ENCODE measurements around the gene EVL. TPM values are rescaled to one million over a fixed set of nuclear protein-coding genes. Genes with fewer than 3 reads are reported as not detected.

EVL gene
- polyA plus RNA-seq, 3 donors = 130 to 192 (median 156) TPM

DNA sequence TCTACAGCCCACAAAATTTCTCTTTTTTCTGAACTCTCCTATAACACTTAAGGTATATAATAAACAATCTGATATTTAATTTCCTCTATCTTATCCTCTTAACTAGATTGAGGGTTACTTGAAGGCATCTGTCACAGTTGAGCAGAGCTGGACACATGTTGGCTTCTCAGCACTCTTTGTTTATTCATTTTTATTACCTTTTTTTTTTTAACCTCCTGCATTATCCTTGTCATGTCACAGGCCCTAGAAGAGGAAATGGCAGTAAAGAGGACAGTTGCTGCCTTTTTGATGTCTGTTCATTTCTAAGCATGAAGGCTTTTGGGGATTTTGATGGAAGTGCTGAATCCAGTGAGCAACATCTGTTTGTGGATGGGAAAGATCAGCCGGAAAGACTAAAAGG lies 32.5 kb upstream of the EVL start:
- no peak for DNase-seq (ENCODE audit: extremely low read depth in 1 of 11, low read depth in 9 of 11, low spot score in 4 of 11)

DNA sequence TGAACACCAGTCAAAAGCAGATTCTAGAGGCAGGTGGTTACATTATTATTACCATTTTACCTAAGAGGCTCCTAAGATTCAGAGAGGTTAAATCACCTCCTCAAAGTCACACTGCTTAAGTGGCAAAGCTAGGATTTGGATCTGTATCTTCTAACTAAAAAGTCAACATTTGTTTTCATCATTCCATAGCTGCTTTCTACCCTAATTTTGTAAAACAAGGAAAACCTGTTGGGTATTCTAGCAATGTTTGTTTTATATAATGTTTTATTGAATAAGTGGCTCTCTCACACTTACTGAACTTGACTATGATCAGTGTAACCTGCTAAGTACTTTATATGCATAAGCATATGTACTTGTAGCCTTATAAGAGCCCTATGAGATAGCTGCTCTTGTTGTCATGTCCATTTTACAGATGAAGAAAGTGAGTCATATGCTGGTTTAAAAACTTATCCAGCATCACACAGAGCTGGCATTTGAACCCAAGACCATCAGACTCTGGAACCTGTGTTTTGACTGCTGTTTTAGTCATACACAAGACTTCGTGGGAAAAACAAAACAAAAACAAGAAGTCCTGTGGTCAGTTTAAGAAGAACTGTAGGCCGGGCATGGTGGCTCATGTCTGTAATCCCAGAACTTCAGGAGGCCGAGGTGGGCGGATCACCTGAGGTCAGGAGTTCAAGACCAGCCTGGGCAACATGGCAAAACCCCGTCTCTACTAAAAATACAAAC lies 31.7 kb upstream of the EVL start:
- no peak for DNase-seq (ENCODE audit: extremely low read depth in 1 of 11, low read depth in 9 of 11, low spot score in 4 of 11)

DNA sequence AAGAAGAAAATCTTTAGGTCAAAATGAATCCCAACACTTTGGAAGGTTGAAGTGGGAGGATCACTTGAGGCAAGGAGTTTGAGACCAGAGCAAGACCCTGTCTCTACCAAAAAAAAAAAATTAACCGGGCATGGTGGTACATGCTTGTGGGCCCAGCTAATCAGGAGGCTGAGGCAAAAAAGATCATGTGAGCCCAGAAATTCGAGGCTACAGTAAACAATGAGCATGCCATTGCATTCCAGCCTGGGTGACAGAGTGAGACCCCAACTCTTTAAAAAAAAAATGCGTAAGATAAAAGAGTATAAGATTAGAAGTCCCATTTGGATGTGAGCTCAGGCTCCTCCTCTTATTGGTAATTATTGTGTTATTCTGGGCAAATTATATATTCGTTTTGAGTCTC lies 30.8 kb upstream of the EVL start:
- no peak for DNase-seq (ENCODE audit: extremely low read depth in 1 of 11, low read depth in 9 of 11, low spot score in 4 of 11)

DNA sequence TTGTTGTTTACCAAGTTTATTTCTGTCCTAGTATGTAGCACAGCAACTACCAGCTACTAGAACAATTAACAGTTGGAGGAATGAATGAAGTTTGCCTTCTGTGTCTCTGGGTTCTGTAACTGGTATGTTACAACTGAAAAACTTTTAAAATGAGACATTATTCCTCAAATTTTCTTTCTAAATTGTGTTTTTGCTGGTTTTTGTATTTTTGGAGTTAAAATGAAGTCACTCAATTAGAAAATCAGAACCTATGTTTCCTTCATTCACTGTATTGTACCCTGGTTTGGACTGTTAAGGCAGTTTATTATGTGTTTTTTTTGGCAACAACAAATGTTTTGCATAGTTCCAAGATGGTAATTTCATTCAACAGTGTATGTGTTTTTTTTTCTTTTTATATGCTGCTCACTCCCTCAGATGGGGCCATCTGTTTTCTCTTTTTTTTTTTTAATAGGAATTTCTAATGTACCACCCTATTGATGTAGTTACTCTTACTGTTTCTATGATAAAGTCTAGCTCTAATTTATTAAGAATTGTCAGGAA lies 30.2 kb upstream of the EVL start:
- no peak for DNase-seq (ENCODE audit: extremely low read depth in 1 of 11, low read depth in 9 of 11, low spot score in 4 of 11)

DNA sequence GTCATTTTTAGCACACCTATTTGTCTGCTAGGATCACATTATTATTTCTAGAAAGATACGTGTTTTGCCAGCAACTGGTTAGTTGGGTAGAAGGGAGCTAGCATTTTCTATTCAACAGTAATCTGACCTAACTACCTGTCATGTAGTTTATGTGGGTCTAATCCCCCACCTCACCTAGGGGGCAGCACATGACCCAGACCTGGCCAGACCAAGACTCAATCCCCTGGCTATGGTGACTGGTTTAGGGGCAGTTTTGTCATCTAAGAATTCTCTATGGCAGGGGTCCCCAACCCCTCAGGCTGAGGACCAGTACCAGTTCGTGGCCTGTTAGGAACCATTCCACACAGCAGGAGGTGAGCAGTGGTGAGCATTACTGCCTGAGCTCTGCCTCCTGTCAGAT lies 29.5 kb upstream of the EVL start:
- no peak for DNase-seq (ENCODE audit: extremely low read depth in 1 of 11, low read depth in 9 of 11, low spot score in 4 of 11)

DNA sequence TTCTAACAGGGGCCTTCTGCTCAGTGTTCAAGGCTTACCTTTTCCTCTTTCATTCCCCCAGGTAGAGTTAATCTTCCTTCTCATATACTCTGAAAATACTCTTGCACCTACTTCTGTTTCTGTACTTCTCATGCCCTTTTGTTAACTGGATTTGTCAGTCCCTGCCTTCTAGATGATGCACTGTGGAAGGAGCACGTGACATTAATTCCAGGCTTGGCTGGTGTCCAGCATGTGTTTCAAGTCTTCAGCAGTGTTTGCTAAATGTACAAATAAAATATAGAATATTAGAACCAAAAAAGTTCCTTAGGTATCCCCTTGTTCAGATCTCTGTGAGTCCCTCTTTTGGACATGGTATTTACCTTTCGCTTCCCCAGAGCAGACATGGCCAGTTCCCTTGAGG lies 27.9 kb upstream of the EVL start:
- DNase-seq (ENCODE audit: extremely low read depth in 1 of 11, low read depth in 9 of 11, low spot score in 4 of 11) = no peak

DNA sequence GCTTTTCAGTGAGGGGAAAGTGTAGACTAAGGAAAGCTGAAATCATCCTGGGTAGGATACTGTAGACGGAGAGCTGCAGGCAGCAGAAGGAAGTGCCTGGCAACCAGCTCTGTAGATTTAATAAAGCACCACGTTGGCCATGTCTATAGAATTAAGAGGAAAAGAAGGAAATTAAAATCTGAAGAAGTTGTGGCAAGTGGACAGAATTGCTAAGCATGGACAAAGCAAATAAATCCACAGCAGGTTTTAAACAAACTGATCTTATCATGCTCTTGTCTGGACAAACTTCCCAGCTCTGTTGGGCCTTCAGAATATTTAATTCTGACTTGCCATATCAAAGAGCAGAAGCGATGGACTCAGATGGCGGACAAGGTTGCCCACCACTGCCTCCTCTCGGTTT lies 27.2 kb upstream of the EVL start:
- DNase-seq (ENCODE audit: extremely low read depth in 1 of 11, low read depth in 9 of 11, low spot score in 4 of 11) = no peak

DNA sequence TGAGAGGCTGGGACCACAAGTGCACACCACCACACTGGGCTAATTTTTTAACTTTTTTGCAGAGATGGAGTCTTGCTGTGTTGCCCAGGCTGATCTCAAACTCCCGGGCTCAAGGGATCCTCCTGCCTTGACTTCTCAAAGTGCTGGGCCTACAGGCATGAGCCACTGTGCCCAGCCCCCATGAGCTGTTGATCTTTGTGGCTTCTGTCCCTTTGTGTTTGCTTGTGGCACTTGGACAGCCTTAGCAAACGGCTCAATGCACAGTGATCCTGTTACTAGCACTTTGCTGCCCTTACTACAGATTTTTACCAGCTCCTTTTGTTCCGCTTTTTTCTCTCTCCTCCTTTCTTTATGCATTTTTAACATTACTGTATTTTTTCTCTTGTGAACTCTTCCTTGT lies 25.3 kb upstream of the EVL start:
- no peak for DNase-seq (ENCODE audit: extremely low read depth in 1 of 11, low read depth in 9 of 11, low spot score in 4 of 11)

DNA sequence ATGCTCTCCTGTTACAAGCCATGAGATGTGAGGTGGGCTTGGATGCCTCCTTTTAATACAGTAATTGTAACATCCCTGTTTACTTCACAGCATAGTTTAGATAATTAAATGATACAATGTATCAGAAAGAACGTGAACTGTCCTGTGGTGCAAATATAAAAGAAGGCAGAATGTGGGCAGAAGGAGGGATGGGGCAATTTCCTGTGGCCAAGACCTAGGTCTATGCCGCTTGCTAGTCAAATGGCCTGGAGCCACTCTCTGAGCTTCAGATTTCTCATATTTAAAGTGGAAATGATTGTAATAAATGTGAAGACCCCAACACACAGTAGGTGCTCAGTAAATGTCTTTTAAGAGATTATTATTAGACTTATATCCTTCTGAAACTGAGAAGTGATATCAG lies 24.0 kb upstream of the EVL start:
- no peak for DNase-seq (ENCODE audit: extremely low read depth in 1 of 11, low read depth in 9 of 11, low spot score in 4 of 11)

DNA sequence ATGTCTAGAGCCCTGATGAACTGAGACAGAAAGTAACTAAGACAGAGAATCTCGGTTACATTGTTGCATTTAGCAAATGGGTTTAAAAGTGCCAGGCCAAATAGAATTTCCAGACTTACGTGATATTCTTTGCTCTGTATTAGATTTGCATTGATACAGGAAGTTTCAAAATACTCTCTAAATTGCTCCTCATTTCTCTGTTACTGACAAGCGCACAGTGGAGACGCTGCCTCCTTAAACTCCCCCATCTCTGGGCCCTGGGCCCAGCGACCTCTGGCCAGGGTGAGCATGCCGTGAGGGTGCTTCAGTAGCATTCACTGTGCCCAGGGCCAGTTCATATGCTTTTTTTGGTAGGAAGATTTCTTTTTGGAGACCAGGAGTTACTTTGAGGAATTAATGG lies 22.9 kb upstream of the EVL start:
- no peak for DNase-seq (ENCODE audit: extremely low read depth in 1 of 11, low read depth in 9 of 11, low spot score in 4 of 11)

DNA sequence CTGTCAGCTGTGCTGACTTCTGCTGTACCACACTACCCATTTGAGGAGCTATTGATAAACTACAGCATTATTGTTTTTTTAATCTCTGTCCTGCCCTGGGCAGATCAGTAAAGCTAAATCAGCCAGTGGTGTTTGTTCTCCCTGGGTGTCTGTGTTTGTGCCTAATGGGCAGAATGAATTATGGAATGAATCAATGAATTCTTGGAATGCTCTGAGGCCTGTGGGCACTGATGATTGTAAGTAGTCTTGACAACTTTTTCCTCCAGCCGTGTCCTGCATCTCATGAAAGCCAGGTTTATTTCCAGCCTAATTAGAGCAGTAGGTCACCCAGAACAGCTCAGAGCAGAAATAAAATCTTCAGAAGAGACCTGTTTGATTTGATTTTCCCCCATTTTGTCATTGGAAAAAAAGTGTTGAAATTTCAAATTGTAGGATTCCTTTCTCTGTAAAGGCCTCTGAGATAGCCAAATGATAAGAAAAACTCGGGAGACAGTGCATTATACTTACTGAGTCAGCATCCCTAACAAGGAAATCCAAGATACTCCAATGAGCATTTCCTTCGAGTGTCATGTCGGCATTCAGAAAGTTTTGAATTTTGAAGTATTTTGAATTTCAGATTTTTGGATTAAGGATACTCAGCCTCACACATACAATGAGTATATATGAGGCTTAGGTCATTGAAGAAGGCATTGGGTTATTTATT lies 19.4 kb upstream of the EVL start:
- no peak for DNase-seq (ENCODE audit: extremely low read depth in 1 of 11, low read depth in 9 of 11, low spot score in 4 of 11)

DNA sequence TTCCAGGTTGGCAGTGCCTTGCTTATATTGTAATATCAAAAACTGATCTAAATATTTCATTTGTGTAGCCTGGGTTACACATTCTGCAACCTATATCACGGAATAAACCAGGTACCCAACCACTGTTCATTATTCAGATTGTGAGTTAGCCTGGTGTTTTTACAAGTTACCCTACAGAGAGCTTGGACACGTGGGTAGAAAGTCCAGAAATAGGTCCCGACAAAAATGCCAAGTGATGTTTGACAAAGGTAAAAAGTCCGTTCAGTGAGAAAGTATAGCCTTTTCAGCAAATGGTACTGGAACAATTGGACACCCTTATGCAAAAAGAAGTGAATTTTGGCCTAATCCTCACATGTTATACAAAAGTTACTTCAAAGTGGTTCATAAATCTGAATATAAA lies 17.6 kb upstream of the EVL start:
- DNase-seq (ENCODE audit: extremely low read depth in 1 of 11, low read depth in 9 of 11, low spot score in 4 of 11) = no peak

DNA sequence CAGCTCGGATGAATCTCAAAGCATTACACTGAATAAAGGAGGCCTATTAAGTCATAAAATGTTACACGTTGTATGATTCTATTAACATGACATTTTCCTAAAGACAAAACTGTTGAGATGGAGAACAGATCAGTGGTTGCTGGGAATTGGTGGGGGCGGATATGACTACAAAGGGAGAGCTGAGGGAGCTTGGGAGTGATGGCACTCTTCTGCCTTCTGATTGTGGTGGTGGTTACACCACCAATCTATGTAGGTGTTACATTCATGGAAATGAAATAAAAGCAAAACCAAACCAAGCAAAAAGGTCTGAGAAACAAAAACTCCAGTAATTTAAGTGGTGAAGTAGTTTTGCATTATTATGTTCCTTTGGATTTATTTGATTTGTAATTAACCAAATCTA lies 16.4 kb upstream of the EVL start:
- DNase-seq (ENCODE audit: extremely low read depth in 1 of 11, low read depth in 9 of 11, low spot score in 4 of 11) = no peak

DNA sequence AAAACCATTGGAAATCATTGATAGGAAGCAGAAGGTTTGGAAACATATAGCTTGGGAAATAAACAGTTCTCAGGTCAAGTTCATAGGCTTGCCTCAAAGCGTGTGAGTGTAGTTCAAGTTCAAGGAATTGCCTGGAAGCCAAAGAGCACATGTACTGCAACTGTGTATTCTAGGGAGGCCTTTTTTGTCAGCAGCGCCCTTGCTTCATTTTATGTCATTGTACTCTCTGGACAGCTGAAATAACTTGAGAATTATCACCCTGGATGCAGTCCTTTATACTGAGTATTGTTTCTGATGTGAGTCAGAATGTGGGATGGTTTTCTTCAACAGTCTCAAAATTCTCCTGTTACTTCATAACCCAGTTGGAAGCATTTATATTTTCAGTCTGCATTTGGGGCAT lies 16.0 kb upstream of the EVL start:
- no peak for DNase-seq (ENCODE audit: extremely low read depth in 1 of 11, low read depth in 9 of 11, low spot score in 4 of 11)

DNA sequence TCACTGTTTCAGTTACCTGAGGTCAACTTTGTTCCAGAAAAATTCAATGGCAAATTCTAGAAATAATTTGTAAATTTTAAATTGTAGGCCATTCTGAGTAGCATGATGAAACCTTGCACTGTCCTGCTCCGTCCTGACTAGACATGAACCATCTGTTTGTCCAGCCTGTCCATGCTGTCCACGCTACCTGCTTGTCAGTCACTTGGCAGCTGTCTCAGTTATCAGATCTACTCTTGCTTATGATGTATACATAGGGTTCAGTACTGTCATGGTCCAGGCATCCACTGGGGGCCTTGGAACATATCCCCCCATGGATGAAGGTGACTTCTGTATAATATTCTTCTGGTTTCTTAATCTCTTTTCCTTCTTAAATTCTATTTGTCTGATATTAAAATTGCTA lies 14.1 kb upstream of the EVL start:
- DNase-seq (ENCODE audit: extremely low read depth in 1 of 11, low read depth in 9 of 11, low spot score in 4 of 11) = no peak

DNA sequence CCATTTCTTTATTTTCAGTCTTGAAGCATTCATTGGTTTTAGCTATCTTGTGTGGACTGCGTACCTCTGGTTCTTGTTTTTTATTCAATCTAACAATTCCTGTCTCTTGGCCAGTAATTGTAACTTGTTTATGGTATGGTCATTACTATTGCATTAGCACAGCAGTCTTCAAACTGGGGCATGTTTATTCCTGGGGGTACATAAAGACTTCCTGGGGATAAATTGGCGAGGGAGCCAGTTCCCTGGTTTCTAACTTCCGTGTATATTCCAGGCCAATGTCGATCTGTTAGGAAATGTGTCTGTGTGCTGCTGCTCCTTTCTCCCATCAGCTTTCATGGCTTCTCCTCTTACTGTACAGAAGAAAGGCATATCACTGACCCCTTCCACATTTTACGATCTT lies 13.7 kb upstream of the EVL start:
- no peak for DNase-seq (ENCODE audit: extremely low read depth in 1 of 11, low read depth in 9 of 11, low spot score in 4 of 11)

DNA sequence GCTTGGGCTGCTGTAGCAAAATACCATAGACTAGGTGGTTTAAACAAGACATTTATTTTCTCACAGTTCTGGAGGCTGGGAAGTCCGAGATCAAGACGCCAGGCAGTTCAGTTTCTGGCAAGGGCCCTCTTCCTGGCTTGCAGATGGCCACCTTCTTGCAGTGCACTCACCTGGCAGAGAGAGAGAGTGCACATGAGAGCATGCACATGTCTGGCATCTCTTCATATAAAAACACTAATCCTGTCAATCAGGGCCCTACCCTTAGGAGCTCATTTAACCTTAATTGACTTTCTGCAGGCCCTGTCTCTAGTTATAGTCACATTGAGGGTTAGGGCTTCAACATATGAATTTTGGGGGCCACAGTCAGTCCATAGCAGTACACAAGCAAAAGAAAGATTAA lies 12.4 kb upstream of the EVL start:
- no peak for DNase-seq (ENCODE audit: extremely low read depth in 1 of 11, low read depth in 9 of 11, low spot score in 4 of 11)

DNA sequence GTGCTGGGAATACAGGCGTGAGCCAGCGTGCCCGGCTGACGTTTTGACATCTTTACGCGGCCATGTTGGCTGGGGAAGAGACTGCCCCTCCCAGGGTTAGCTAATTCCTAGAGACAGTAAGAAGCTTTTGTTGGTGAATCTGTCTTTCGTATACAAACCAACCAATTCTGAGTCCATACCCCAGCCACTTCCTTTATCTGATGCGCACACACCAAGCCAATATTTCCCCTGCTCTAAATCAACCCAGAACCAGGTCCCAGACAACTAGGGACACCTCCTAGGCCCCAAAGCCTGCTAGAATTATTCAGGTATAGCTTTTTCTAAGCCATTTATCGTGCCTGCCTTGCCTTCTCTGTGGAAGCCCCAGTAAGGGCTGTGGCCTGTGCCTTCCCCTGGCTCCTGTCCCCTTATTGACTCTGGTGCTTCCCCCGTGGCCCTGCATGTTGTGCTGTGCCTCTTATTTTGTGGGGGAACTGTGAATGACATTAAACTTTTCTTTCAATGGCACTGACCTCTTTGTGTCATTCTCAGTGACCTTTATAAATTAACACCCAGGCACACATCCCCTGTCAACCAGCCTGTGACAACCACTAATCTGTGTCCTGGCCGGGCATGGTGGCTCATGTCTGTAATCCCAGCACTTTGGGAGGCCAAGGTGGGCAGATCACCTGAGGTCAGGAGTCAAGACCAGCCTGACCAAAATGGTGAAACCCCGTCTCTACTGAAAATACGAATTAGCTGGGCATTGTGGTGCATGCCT lies 10.7 kb upstream of the EVL start:
- DNase-seq (ENCODE audit: extremely low read depth in 1 of 11, low read depth in 9 of 11, low spot score in 4 of 11) = no peak

DNA sequence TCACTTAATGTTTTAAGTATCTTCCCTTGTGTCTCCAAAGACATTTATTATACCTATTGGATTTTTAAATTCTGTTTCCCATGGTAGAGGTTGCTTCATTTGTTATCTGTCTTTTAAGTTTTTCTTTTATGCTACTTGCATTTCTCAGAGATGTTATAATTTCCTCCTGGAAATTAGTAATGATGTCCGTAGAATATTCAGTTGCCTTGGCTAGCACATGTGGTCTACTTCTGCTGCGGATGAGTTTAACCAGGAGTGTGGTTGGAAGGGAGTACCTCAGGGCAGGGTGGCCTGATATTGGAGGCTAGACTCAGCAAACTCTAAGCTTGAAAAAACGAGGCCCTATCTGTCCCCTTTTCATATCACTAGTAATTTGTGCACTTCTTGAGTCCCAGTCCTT lies 8.8 kb upstream of the EVL start:
- DNase-seq (ENCODE audit: extremely low read depth in 1 of 11, low read depth in 9 of 11, low spot score in 4 of 11) = no peak
